Endothelial cell of umbilical vein (primary cell): ENCODE results near the gene TRIM65. TPM values are rescaled to one million over a fixed set of nuclear protein-coding genes. Genes with fewer than 3 reads are reported as not detected.
A peak's percentile ranks its signal among the peaks of the same experiment; 100 is the strongest.

Source experiments
- BruUV-seq: library from RNA; stranded (reverse); fragments of 400-500 nt; replicated peaks from 2 replicates; lab custom pipeline; 2021; lab: Mats Ljungman, UMichigan
- CTCF ChIA-PET: fragments of 300-600, 350-600 bp; sonication (Branson Sonifier 250); formaldehyde crosslinking; loops from one replicate; lab custom pipeline; 2021; ENCODE audit warnings: antibody characterized with exemption, inconsistent platforms; lab: Charles Lee
- POLR2A ChIA-PET: fragments of 300-600, 350-600 bp; sonication (Branson Sonifier 250); formaldehyde crosslinking; loops from one replicate; lab custom pipeline; 2021; ENCODE audit warnings: antibody characterized with exemption, inconsistent platforms; lab: Charles Lee
- DNase-seq: peaks from one replicate; pipeline ENCODE4 v3.0.0-alpha.2; 2011; ENCODE audit warnings: low read depth, low spot score
- FAIRE-seq: peaks from 2 replicates; lab custom pipeline; 2011; peaks lifted over from hg19 to GRCh38; lab: Jason Lieb, UNC
- H2AFZ ChIP-seq: 2 replicates; pipeline ENCODE4 v1.6.0; 2012; ENCODE audit warnings: low read depth, low read length, control low read depth, inconsistent platforms
- H3K27ac ChIP-seq: 2 replicates; pipeline ENCODE4 v1.5.1; 2011; ENCODE audit warnings: low read depth, mild to moderate bottlenecking, control low read depth, low read length, moderate library complexity; ENCODE audit not compliant: insufficient read depth
- H3K27me3 ChIP-seq, 2 experiments: 2 replicates each; pipeline versions ENCODE4 v1.6.0 to v1.6.1; 2011; ENCODE audit warnings: low read length in 2 of 2, mixed read lengths in 1 of 2; ENCODE audit not compliant: control insufficient read depth in 2 of 2, insufficient read depth in 2 of 2
- H3K36me3 ChIP-seq, 2 experiments: 2 replicates in 1 of 2; 3 replicates in 1 of 2; pipeline ENCODE4 v1.5.1; 2011; ENCODE audit warnings: low read length in 2 of 2, mild to moderate bottlenecking in 1 of 2, moderate library complexity in 1 of 2; ENCODE audit not compliant: control insufficient read depth in 2 of 2, insufficient read depth in 2 of 2; ENCODE audit errors: extremely low read depth in 1 of 2
- H3K4me1 ChIP-seq: 3 replicates; pipeline ENCODE4 v1.5.1; 2011; ENCODE audit warnings: mild to moderate bottlenecking, low read length; ENCODE audit not compliant: control insufficient read depth, insufficient read depth; ENCODE audit errors: extremely low read depth
- H3K4me2 ChIP-seq: 2 replicates; pipeline ENCODE4 v1.6.1; 2011; ENCODE audit warnings: low read length, control low read depth, mixed read lengths; ENCODE audit not compliant: insufficient read depth
- H3K4me3 ChIP-seq, 3 experiments: fragments of 200-600 bp in 1 of 3; sonication (generic), shearing (Covaris generic) in 1 of 3; replicated peaks in 1 of 3; 2 replicates each; pipeline ENCODE4 v1.5.1; 2011 to 2016; ENCODE audit warnings: control low read depth in 3 of 3, low read length in 3 of 3, mild to moderate bottlenecking in 2 of 3, inconsistent platforms in 1 of 3, low read depth in 1 of 3, moderate library complexity in 1 of 3; ENCODE audit not compliant: insufficient read depth in 1 of 3
- H3K79me2 ChIP-seq: 2 replicates; pipeline ENCODE4 v1.6.0; 2012; ENCODE audit warnings: low read length, inconsistent platforms; ENCODE audit not compliant: control insufficient read depth, insufficient read depth
- H3K9ac ChIP-seq: replicated peaks from 2 replicates; pipeline ENCODE3; 2011; ENCODE audit warnings: low read length, control low read depth; ENCODE audit not compliant: insufficient read depth; ENCODE audit errors: extremely low read depth
- H3K9me1 ChIP-seq: replicated peaks from 3 replicates; pipeline ENCODE4 v1.6.0; 2011; ENCODE audit warnings: mild to moderate bottlenecking, low read length; ENCODE audit not compliant: control insufficient read depth, insufficient read depth; ENCODE audit errors: extremely low read depth
- H3K9me3 ChIP-seq: replicated peaks from 2 replicates; pipeline ENCODE4 v1.5.1; 2012; ENCODE audit warnings: low read length, inconsistent platforms; ENCODE audit not compliant: control insufficient read depth, insufficient read depth
- H4K20me1 ChIP-seq: replicated peaks from 2 replicates; pipeline ENCODE3; 2011; ENCODE audit warnings: mild to moderate bottlenecking, low read length; ENCODE audit not compliant: control insufficient read depth, insufficient read depth; ENCODE audit errors: extremely low read depth
- EZH2 ChIP-seq: IDR thresholded peaks from 2 replicates; pipeline ENCODE4 v1.6.1; 2012; ENCODE audit warnings: borderline replicate concordance, low read depth, mild to moderate bottlenecking, moderate library complexity, low read length, inconsistent platforms; ENCODE audit not compliant: severe bottlenecking
- FOS ChIP-seq: IDR thresholded peaks from 2 replicates; pipeline ENCODE4 v1.6.1; 2011; ENCODE audit warnings: mild to moderate bottlenecking, low read length, moderate library complexity, borderline replicate concordance; ENCODE audit not compliant: insufficient read depth
- JUN ChIP-seq: IDR thresholded peaks from 2 replicates; pipeline ENCODE4 v1.6.1; 2011; ENCODE audit warnings: borderline replicate concordance, low read depth; ENCODE audit not compliant: insufficient read length, insufficient read depth
- MAX ChIP-seq: IDR thresholded peaks from 2 replicates; pipeline ENCODE4 v1.6.1; 2011; ENCODE audit not compliant: insufficient read depth, insufficient read length
- MYC ChIP-seq: IDR thresholded peaks from one replicate; pipeline ENCODE4 v1.6.1; 2011; ENCODE audit warnings: mild to moderate bottlenecking, low read depth, low read length
- dilution Hi-C: fragments of 300-500 bp; cut with MboI; formaldehyde crosslinking; loops from one replicate; pipeline ENCODE4 v1.15.0; 2019; ENCODE audit warnings: low sequenced_read_pairs; ENCODE audit not compliant: extremely low pct_ligation_motif_present
- intact Hi-C: fragments of 100-400 bp; cut with micrococcal nuclease; formaldehyde crosslinking; loops from one replicate; pipeline ENCODE4 v1.10.0; 2022
- polyA plus RNA-seq, 4 experiments: library from polyadenylated mRNA; depleted of rRNA in 3 of 4; stranded (reverse) in 3 of 4; unstranded in 1 of 4; fragments of >200 nt; gene quantifications; 2 replicates each; pipeline versions ENCODE4 v1.2.1 to v1.2.3, GENCODE V29; 2011 to 2012; ENCODE audit warnings: missing spikeins in 1 of 4
- total RNA-seq: library from RNA; stranded (reverse); gene quantifications from 2 replicates; pipeline ENCODE4 v1.2.3, GENCODE V29; 2021
- TF ChIP-seq, protein P1 (sequence below), 2 donors: IDR thresholded peaks; 1 replicate in 1 of 2; 2 replicates in 1 of 2; pipeline ENCODE4 v1.5.1; 2011; ENCODE audit warnings: low read length in 2 of 2, mild to moderate bottlenecking in 2 of 2, moderate library complexity in 2 of 2, control low read depth in 1 of 2, inconsistent platforms in 1 of 2, low read depth in 1 of 2; ENCODE audit not compliant: insufficient read depth in 1 of 2; ENCODE audit errors: extremely low read depth in 1 of 2

Gene TRIM65
- total and polyA plus RNA-seq, 2 donors (not counting 3 experiments of a cell fraction or from before 2014, with no cell fraction given) = 19.3 to 33.5 TPM

- no peak overlapping the region for H3K27ac ChIP-seq
- no peak overlapping the region for H3K4me2 ChIP-seq
- no peak overlapping the region for H2AFZ ChIP-seq
- POLR2A ChIA-PET = no interaction called here
- intact Hi-C loops (no loop called here), dilution Hi-C loops (no loop called here)
- DNase-seq = no peak
- no peak overlapping the region for H3K9ac ChIP-seq
- H3K27me3 ChIP-seq = no peaks in the 10 kb centered on the region
- H3K4me1 ChIP-seq = peaks cover 5% of the 10 kb centered on the region
- FAIRE-seq = no peak
- no peak overlapping the region for H3K4me3 ChIP-seq
- no peaks in the 10 kb centered on the region for H4K20me1 ChIP-seq
- peaks cover 0 to 15% of the 10 kb centered on the region in 2 experiments for H3K36me3 ChIP-seq
- H3K9me1 ChIP-seq = no peaks in the 10 kb centered on the region
- no peak for TF ChIP-seq MAX
- TF ChIP-seq FOS = peak; percentile 25
- no peak for TF ChIP-seq MYC
- TF ChIP-seq JUN = no peak
- TF ChIP-seq, protein P1, sequence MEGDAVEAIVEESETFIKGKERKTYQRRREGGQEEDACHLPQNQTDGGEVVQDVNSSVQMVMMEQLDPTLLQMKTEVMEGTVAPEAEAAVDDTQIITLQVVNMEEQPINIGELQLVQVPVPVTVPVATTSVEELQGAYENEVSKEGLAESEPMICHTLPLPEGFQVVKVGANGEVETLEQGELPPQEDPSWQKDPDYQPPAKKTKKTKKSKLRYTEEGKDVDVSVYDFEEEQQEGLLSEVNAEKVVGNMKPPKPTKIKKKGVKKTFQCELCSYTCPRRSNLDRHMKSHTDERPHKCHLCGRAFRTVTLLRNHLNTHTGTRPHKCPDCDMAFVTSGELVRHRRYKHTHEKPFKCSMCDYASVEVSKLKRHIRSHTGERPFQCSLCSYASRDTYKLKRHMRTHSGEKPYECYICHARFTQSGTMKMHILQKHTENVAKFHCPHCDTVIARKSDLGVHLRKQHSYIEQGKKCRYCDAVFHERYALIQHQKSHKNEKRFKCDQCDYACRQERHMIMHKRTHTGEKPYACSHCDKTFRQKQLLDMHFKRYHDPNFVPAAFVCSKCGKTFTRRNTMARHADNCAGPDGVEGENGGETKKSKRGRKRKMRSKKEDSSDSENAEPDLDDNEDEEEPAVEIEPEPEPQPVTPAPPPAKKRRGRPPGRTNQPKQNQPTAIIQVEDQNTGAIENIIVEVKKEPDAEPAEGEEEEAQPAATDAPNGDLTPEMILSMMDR (IDR thresholded peaks at IDR 0.05; ENCODE audit: extremely low read depth in 1 of 2, insufficient read depth in 1 of 2, low read depth in 1 of 2, low read length in 2 of 2) = no peak
- TF ChIP-seq EZH2 = no peak
- H3K9me3 ChIP-seq = no peaks in the 10 kb centered on the region
- CTCF ChIA-PET = interaction anchor here (1.1 to 2.3 kb wide), 3 partner anchors 11 to 125 kb away, joined by 4 to 6 read pairs (median 4); partner anchors contain the start of gene TRIM47
- no TSS peak for BruUV-seq
- H3K79me2 ChIP-seq = peaks cover 9% of the 10 kb centered on the region
Observed at GRCh38 chr17:75889454-75889853, 7.3 kb downstream of the TRIM65 start.
